GM12878 (cell line): Measurements from ENCODE around the gene SIVA1. TPM values are rescaled to one million over a fixed set of nuclear protein-coding genes. Genes with fewer than 3 reads are reported as not detected.

Experiments
- ATAC-seq: fragments of 200-7000 bp; cut with Tn5 transposase; 3 replicates; pipeline ENCODE4 v1.9.1; 2020; ENCODE audit warnings: mild to moderate bottlenecking, moderate library complexity
- BruUV-seq: library from RNA; stranded (reverse); fragments of 400-500 nt; replicated peaks from 2 replicates; lab custom pipeline; 2021; lab: Mats Ljungman, UMichigan
- CTCF ChIA-PET: fragments of 300-600 bp; sonication (Branson Sonifier 250); formaldehyde crosslinking; extraction: SDS; loops from one replicate; lab custom pipeline; 2021; ENCODE audit warnings: inconsistent platforms; lab: Yijun Ruan, JAX
- POLR2A ChIA-PET: fragments of 350-600 bp; formaldehyde crosslinking; extraction: SDS; loops from one replicate; lab custom pipeline; 2021; ENCODE audit warnings: inconsistent platforms; lab: Charles Lee
- RAD21 ChIA-PET: fragments of 300-600 bp; sonication (Branson Sonifier 250); formaldehyde crosslinking; loops from one replicate; lab custom pipeline; 2023; ENCODE audit warnings: antibody characterized with exemption; ENCODE audit not compliant: unreplicated experiment; lab: Charles Lee
- SMC1A ChIA-PET: fragments of 300-600 bp; sonication (Branson Sonifier 250); formaldehyde crosslinking; loops from one replicate; lab custom pipeline; 2023; ENCODE audit not compliant: unreplicated experiment, uncharacterized antibody; lab: Charles Lee
- DNase-seq: peaks from one replicate; pipeline ENCODE4 v3.0.0-alpha.2; 2011; ENCODE audit warnings: low read depth, low spot score
- FAIRE-seq: peaks from 3 replicates; lab custom pipeline; 2011; peaks lifted over from hg19 to GRCh38; lab: Jason Lieb, UNC
- H2AFZ ChIP-seq: 2 replicates; pipeline ENCODE4 v1.6.0; 2011; ENCODE audit warnings: low read depth, low read length, control low read depth; ENCODE audit not compliant: control insufficient read depth
- H3K27ac ChIP-seq: 2 replicates; pipeline ENCODE4 v1.5.1; 2011; ENCODE audit warnings: control low read depth; ENCODE audit not compliant: control insufficient read depth, insufficient read depth
- H3K27me3 ChIP-seq, 2 experiments: replicated peaks in 1 of 2; 2 replicates each; pipeline versions ENCODE4 v1.6.0 to v1.6.1; 2011; ENCODE audit warnings: low read length in 1 of 2; ENCODE audit not compliant: control insufficient read depth in 2 of 2, insufficient read depth in 2 of 2
- H3K36me3 ChIP-seq, 2 experiments: 2 replicates each; pipeline ENCODE4 v1.5.1; 2011; ENCODE audit warnings: low read length in 1 of 2; ENCODE audit not compliant: control insufficient read depth in 2 of 2, insufficient read depth in 2 of 2
- H3K4me1 ChIP-seq: 2 replicates; pipeline ENCODE4 v1.6.1; 2011; ENCODE audit warnings: mild to moderate bottlenecking, low read length, moderate library complexity, mixed read lengths; ENCODE audit not compliant: control insufficient read depth, insufficient read depth
- H3K4me2 ChIP-seq: 2 replicates; pipeline ENCODE4 v1.6.0; 2011; ENCODE audit warnings: control low read depth; ENCODE audit not compliant: control insufficient read depth, insufficient read depth
- H3K4me3 ChIP-seq: fragments of 200-600 bp; sonication (generic); 2 replicates; pipeline ENCODE4 v1.5.1; 2016
- H3K79me2 ChIP-seq: 2 replicates; pipeline ENCODE4 v1.6.0; 2011; ENCODE audit warnings: low read length; ENCODE audit not compliant: control insufficient read depth, insufficient read depth
- H3K9ac ChIP-seq: 2 replicates; pipeline ENCODE4 v1.8.0; 2011; ENCODE audit warnings: low read length, control low read depth, mixed read lengths; ENCODE audit not compliant: control insufficient read depth, insufficient read depth
- H3K9me3 ChIP-seq: replicated peaks from 3 replicates; pipeline ENCODE4 v1.5.1; 2011; ENCODE audit warnings: mild to moderate bottlenecking, low read length; ENCODE audit not compliant: control insufficient read depth, insufficient read depth
- H4K20me1 ChIP-seq: 2 replicates; pipeline ENCODE4 v1.6.0; 2011; ENCODE audit not compliant: control insufficient read depth, insufficient read depth
- BCLAF1 ChIP-seq: fragments of 450-650 bp; IDR thresholded peaks from 2 replicates; pipeline ENCODE4 v1.6.1; 2017; ENCODE audit warnings: antibody characterized with exemption, mild to moderate bottlenecking, moderate library complexity
- CREB1 ChIP-seq: IDR thresholded peaks from 2 replicates; pipeline ENCODE4 v1.6.1; 2012; ENCODE audit warnings: low read depth, mild to moderate bottlenecking, inconsistent platforms
- HCFC1 ChIP-seq: fragments of 150-350 bp; IDR thresholded peaks from 2 replicates; pipeline ENCODE4 v1.6.1; 2014; ENCODE audit warnings: low read length
- JUNB ChIP-seq: IDR thresholded peaks from 2 replicates; pipeline ENCODE4 v1.6.1; 2016; ENCODE audit warnings: antibody characterized with exemption, mild to moderate bottlenecking
- NFIC ChIP-seq: IDR thresholded peaks from 2 replicates; pipeline ENCODE4 v1.6.1; 2012; ENCODE audit warnings: low read depth, mild to moderate bottlenecking, inconsistent platforms, low read length, moderate library complexity
- NR2F1 ChIP-seq: fragments of 450-650 bp; conservative IDR thresholded peaks from 2 replicates; pipeline ENCODE4 v1.6.1; 2017; ENCODE audit warnings: mild to moderate bottlenecking
- RAD21 ChIP-seq: IDR thresholded peaks from 2 replicates; pipeline ENCODE4 v1.6.1; 2011; ENCODE audit warnings: mild to moderate bottlenecking, low read depth, low read length, moderate library complexity; ENCODE audit not compliant: insufficient read depth
- SIN3A ChIP-seq: IDR thresholded peaks from 2 replicates; pipeline ENCODE4 v1.6.1; 2012; ENCODE audit warnings: low read depth, low read length, improper control_type of control experiment
- TARDBP ChIP-seq: IDR thresholded peaks from 2 replicates; pipeline ENCODE4 v1.6.1; 2016; ENCODE audit warnings: borderline replicate concordance
- TCF12 ChIP-seq: IDR thresholded peaks from 2 replicates; pipeline ENCODE4 v1.6.1; 2011; ENCODE audit warnings: low read depth, mild to moderate bottlenecking, low read length
- ZNF207 ChIP-seq: fragments of 450-650 bp; IDR thresholded peaks from 2 replicates; pipeline ENCODE4 v1.6.1; 2014; ENCODE audit warnings: antibody characterized with exemption, mild to moderate bottlenecking, borderline replicate concordance
- ZSCAN29 ChIP-seq: fragments of 450-650 bp; IDR thresholded peaks from 2 replicates; pipeline ENCODE4 v1.6.1; 2017; ENCODE audit warnings: mild to moderate bottlenecking, moderate library complexity
- WGBS: methylation state at CpG from one replicate; pipeline ENCODE4 v1.1.6; 2016; ENCODE audit warnings: low lambda C conversion rate; ENCODE audit not compliant: insufficient replicate concordance, insufficient coverage; ENCODE audit errors: missing lambda C conversion rate; 5-methylcytosine and 5-hydroxymethylcytosine counted together
- in situ Hi-C: fragments of 300-500 bp; cut with MboI; formaldehyde crosslinking; loops from 9 replicates; pipeline ENCODE4 v1.14.3; 2018; ENCODE audit warnings: mixed read lengths
- intact Hi-C: fragments of 100-400 bp; cut with micrococcal nuclease; formaldehyde crosslinking; loops from one replicate; pipeline ENCODE4 v1.14.2; 2022; ENCODE audit not compliant: unreplicated experiment
- polyA plus RNA-seq, 11 experiments: library from polyadenylated mRNA; depleted of rRNA in 4 of 11; unstranded in 6 of 11; stranded (reverse) in 5 of 11; fragments of >200 nt; fragmentation: Nextera tagmentation in 4 of 11; fragmentation: Illumina TruSeq in 1 of 11; extraction: Ambion mirVana in 4 of 11; extraction: Trizol in 1 of 11; gene quantifications; 1 replicate in 1 of 11; 2 replicates in 10 of 11; pipeline versions ENCODE4 v1.2.1 to v1.2.3, GENCODE V29; 2011 to 2016; ENCODE audit warnings: inconsistent platforms in 2 of 11, missing spikeins in 2 of 11, low read depth in 1 of 11
- total RNA-seq, 4 experiments: library from RNA; depleted of rRNA in 3 of 4; stranded (reverse); fragments of >200 nt in 3 of 4; fragmentation: Illumina TruSeq in 1 of 4; extraction: Trizol in 1 of 4; gene quantifications; 2 replicates each; pipeline versions ENCODE4 v1.2.1 to v1.2.3, GENCODE V29; 2013 to 2021

Gene SIVA1
- total and polyA plus RNA-seq, 10 of the 15 experiments (the other 5 are each of a cell fraction or from before 2014, with no cell fraction given): 4.6 to 282 (median 106) TPM

- no peak for TF ChIP-seq BCLAF1
- TF ChIP-seq ZSCAN29: no peak
- TF ChIP-seq NFIC: no peak
- TF ChIP-seq ZNF207: no peak
- TF ChIP-seq RAD21: no peak
- no peak for TF ChIP-seq SIN3A
- TF ChIP-seq TARDBP: no peak
- TF ChIP-seq CREB1: no peak
- TF ChIP-seq, all 136 proteins: peak for 0
These were observed 8.5 kb upstream of the SIVA1 start (continued) for GRCh38 chr14:104744484-104744883.

GRCh38 chr14:104745431-104745830 lies 7.5 kb upstream of the SIVA1 start:
- H3K36me3 ChIP-seq: no peaks in the 10 kb centered on the region
- DNase-seq: no peak
- H4K20me1 ChIP-seq: no peaks in the 10 kb centered on the region
- H2AFZ ChIP-seq: no peak overlapping the region; the same call in 1 of the 2 replicates
- H3K4me3 ChIP-seq: no peak overlapping the region
- no peaks in the 10 kb centered on the region for H3K79me2 ChIP-seq
- no peak overlapping the region for H3K4me2 ChIP-seq
- SMC1A ChIA-PET: interaction anchor here (1.0 kb wide), 1 partner anchor 9 kb away, joined by 3 read pairs; no protein-coding TSS in a partner anchor
- peaks cover 12% of the 10 kb centered on the region for H3K4me1 ChIP-seq
- TF ChIP-seq TCF12: no peak
- peak; percentile 29; the same call in 1 of the 2 replicates for TF ChIP-seq NR2F1
- no peak for TF ChIP-seq JUNB
- no peak for TF ChIP-seq HCFC1
- TF ChIP-seq, all 136 proteins: peak for 1
- Histone ChIP-seq H3K9ac (no peak overlapping the region), H3K27ac (no peak overlapping the region), H3K9me3 (no peaks in the 10 kb centered on the region), H3K27me3 (no peaks in the 10 kb centered on the region)
- ChIA-PET CTCF (no interaction called here), POLR2A (no interaction called here), RAD21 (interaction anchor here (0.9 kb wide), 1 partner anchor 87 kb away, joined by 4 read pairs; no protein-coding TSS in a partner anchor)
- in situ Hi-C loops: no loop called here
- no peak for FAIRE-seq
- no TSS peak for BruUV-seq
- intact Hi-C loops: no loop called here
- no peak for ATAC-seq
- WGBS: 82% methylated on average over 8 of the region's 9 CpGs
